HG02840 (cell line): Measurements from ENCODE around the gene PDE4A.
"Not testable (repeated sequence)": the region's sequence is repeated elsewhere in the genome, so short reads cannot be mapped to it uniquely, and the experiment has no call there.

Experiments
- ATAC-seq: cut with Tn5 transposase; IDR thresholded peaks from one replicate; pipeline ENCODE4 v1.9.1; 2021; ENCODE audit warnings: mild to moderate bottlenecking, moderate library complexity, moderate number of reproducible peaks; ENCODE audit not compliant: unreplicated experiment, low FRiP score

PDE4A gene

GRCh38 chr19:10422846-10423245, 2.5 kb downstream of the PDE4A start:
- ATAC-seq = no peak

- ATAC-seq = no peak
Observed at GRCh38 chr19:10424011-10424637, 3.8 kb downstream of the PDE4A start.

GRCh38 chr19:10427169-10427568, 6.8 kb downstream of the PDE4A start:
- ATAC-seq = no peak

GRCh38 chr19:10428996-10429381, 8.7 kb downstream of the PDE4A start:
- no peak for ATAC-seq

- no peak for ATAC-seq
Observed at GRCh38 chr19:10430505-10431253, 10.3 kb downstream of the PDE4A start.

GRCh38 chr19:10431254-10431942, 11.1 kb downstream of the PDE4A start:
- no peak for ATAC-seq

- no peak for ATAC-seq
Observed at GRCh38 chr19:10431943-10432735, 11.8 kb downstream of the PDE4A start.

GRCh38 chr19:10432736-10433130, 12.4 kb downstream of the PDE4A start:
- ATAC-seq = no peak

GRCh38 chr19:10433131-10433536, 12.8 kb downstream of the PDE4A start:
- no peak for ATAC-seq

GRCh38 chr19:10439588-10439987, 19.2 kb downstream of the PDE4A start:
- ATAC-seq = no peak

GRCh38 chr19:10442698-10443097, 22.4 kb downstream of the PDE4A start:
- ATAC-seq = no peak

GRCh38 chr19:10449037-10449436, 28.7 kb downstream of the PDE4A start:
- ATAC-seq = no peak

GRCh38 chr19:10450191-10450852, 30.0 kb downstream of the PDE4A start:
- no peak for ATAC-seq

- no peak for ATAC-seq
Observed at GRCh38 chr19:10450853-10451609, 30.7 kb downstream of the PDE4A start.

GRCh38 chr19:10452726-10453618, 32.6 kb downstream of the PDE4A start:
- ATAC-seq = no peak

- no peak for ATAC-seq
Observed at GRCh38 chr19:10453852-10454251, 33.5 kb downstream of the PDE4A start.

GRCh38 chr19:10454267-10454666, 33.9 kb downstream of the PDE4A start:
- ATAC-seq = no peak

- ATAC-seq = not testable (repeated sequence)
Observed at GRCh38 chr19:10458733-10459132, 38.4 kb downstream of the PDE4A start.

- ATAC-seq = no peak
Observed at GRCh38 chr19:10460714-10461046, 40.3 kb downstream of the PDE4A start.
